ENCODE data around the gene SPINT2.

DNA sequence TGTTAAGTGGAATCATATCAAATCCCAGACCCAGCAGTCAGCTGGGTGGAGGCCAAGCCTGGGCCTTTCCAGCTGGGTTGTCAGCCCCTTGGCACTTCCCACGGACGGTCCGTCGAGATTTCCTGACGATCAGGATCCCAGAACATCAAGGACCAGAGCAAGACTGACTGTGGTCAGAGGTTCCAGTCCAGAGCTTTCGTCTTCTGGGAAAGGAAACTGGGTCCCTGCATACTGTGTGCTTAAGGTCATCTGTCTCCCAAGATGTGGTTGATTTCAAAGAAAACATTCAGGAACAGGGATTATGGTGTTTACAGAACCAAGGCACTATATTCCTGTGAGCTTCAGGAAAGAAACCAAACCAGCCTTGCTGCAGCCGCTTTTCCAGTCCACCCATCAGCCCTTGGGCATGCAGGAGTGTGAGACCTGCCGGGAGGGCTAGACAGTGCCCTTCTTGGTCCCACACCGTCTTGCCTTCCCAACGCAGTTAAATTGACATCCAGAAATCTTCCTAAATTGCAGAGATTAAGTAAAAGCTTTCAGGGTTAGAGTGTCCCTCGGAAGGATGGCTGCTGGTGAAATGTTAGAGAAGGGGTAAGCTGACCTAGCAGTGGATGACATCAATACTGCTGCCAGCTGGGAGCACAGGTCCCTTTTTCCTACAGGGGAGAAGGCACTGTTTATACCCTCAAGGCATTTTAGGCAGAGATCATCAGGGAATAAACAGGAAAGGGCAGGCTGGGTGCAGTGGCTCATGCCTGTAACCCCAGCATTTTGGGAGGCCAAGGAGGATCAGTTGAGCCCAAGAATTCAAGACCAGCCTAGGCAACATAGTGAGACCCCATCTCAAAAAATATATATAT lies 34.7 kb downstream of the SPINT2 start:
- TF ChIP-seq, protein P1, sequence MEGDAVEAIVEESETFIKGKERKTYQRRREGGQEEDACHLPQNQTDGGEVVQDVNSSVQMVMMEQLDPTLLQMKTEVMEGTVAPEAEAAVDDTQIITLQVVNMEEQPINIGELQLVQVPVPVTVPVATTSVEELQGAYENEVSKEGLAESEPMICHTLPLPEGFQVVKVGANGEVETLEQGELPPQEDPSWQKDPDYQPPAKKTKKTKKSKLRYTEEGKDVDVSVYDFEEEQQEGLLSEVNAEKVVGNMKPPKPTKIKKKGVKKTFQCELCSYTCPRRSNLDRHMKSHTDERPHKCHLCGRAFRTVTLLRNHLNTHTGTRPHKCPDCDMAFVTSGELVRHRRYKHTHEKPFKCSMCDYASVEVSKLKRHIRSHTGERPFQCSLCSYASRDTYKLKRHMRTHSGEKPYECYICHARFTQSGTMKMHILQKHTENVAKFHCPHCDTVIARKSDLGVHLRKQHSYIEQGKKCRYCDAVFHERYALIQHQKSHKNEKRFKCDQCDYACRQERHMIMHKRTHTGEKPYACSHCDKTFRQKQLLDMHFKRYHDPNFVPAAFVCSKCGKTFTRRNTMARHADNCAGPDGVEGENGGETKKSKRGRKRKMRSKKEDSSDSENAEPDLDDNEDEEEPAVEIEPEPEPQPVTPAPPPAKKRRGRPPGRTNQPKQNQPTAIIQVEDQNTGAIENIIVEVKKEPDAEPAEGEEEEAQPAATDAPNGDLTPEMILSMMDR (CRISPR knock-in tag; IDR thresholded peaks at IDR 0.05): no peak
- TF ChIP-seq FIP1L1 (IDR thresholded peaks at IDR 0.05; ENCODE audit: borderline replicate concordance, insufficient read depth, low read depth, low read length): no peak
- TF ChIP-seq, protein P2, sequence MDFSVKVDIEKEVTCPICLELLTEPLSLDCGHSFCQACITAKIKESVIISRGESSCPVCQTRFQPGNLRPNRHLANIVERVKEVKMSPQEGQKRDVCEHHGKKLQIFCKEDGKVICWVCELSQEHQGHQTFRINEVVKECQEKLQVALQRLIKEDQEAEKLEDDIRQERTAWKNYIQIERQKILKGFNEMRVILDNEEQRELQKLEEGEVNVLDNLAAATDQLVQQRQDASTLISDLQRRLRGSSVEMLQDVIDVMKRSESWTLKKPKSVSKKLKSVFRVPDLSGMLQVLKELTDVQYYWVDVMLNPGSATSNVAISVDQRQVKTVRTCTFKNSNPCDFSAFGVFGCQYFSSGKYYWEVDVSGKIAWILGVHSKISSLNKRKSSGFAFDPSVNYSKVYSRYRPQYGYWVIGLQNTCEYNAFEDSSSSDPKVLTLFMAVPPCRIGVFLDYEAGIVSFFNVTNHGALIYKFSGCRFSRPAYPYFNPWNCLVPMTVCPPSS (IDR thresholded peaks at IDR 0.05): no peak
- no peak for TF ChIP-seq HNRNPUL1 (IDR thresholded peaks at IDR 0.05; ENCODE audit: low read depth, low read length)
- TF ChIP-seq NFYB (CRISPR knock-in tag; IDR thresholded peaks at IDR 0.05): no peak
- TF ChIP-seq, protein P3, sequence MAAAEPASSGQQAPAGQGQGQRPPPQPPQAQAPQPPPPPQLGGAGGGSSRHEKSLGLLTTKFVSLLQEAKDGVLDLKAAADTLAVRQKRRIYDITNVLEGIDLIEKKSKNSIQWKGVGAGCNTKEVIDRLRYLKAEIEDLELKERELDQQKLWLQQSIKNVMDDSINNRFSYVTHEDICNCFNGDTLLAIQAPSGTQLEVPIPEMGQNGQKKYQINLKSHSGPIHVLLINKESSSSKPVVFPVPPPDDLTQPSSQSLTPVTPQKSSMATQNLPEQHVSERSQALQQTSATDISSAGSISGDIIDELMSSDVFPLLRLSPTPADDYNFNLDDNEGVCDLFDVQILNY (CRISPR knock-in tag; conservative IDR thresholded peaks at IDR 0.05): no peak
- TF ChIP-seq CBX2 (IDR thresholded peaks at IDR 0.05; ENCODE audit: low read depth, low read length): no peak
- TF ChIP-seq CBX2 (CRISPR knock-in tag; IDR thresholded peaks at IDR 0.05; ENCODE audit: low read depth): no peak
- no peak for TF ChIP-seq MEIS1 (CRISPR knock-in tag; IDR thresholded peaks at IDR 0.05; ENCODE audit: borderline replicate concordance)
